DOHH2 (cell line): ENCODE results near the gene LYPD6.

Experiments
- EZH2phosphoT487 ChIP-seq: fragments of 200-600 bp; sonication (generic); IDR thresholded peaks from 2 replicates; pipeline ENCODE4 v1.6.1; 2017; ENCODE audit warnings: borderline replicate concordance, mild to moderate bottlenecking, antibody characterized with exemption, low read length, moderate library complexity, mixed read lengths
- TF ChIP-seq, protein P1 (sequence below): fragments of 200-600 bp; sonication (generic); IDR thresholded peaks from one replicate; pipeline ENCODE4 v1.5.1; 2014; ENCODE audit warnings: antibody characterized with exemption, mild to moderate bottlenecking, low read depth, low read length; ENCODE audit not compliant: poor library complexity, severe bottlenecking

DNA sequence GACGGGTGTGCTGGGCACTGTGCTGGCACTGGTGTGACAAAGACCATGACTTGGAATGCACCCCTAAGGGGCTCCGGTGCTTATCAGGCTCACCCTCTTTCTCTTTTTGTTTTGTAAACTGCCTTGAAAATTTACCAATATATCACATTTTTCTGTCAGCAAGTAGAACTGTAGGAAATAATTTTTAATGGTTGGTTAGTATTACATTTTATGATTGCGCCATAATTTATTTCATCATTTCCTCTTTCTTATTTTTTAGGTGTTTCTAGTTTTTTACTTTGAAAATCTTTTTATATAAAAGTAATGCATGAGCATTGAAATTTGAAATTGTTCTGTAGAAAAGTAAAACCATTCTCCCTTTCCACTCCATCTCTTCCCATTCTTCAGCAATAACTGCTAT is 156.3 kb downstream of the LYPD6 start:
- TF ChIP-seq, protein P1, sequence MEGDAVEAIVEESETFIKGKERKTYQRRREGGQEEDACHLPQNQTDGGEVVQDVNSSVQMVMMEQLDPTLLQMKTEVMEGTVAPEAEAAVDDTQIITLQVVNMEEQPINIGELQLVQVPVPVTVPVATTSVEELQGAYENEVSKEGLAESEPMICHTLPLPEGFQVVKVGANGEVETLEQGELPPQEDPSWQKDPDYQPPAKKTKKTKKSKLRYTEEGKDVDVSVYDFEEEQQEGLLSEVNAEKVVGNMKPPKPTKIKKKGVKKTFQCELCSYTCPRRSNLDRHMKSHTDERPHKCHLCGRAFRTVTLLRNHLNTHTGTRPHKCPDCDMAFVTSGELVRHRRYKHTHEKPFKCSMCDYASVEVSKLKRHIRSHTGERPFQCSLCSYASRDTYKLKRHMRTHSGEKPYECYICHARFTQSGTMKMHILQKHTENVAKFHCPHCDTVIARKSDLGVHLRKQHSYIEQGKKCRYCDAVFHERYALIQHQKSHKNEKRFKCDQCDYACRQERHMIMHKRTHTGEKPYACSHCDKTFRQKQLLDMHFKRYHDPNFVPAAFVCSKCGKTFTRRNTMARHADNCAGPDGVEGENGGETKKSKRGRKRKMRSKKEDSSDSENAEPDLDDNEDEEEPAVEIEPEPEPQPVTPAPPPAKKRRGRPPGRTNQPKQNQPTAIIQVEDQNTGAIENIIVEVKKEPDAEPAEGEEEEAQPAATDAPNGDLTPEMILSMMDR, result no peak
- no peak for TF ChIP-seq EZH2phosphoT487
